ENCODE measurements around the gene SLC1A7. TPM values are rescaled to one million over a fixed set of nuclear protein-coding genes. Genes with fewer than 3 reads are reported as not detected.

SLC1A7 gene
- total RNA-seq, 4 donors from 2014 or later, result 0.24 TPM; not detected in 3

GRCh38 chr1:53080041-53080440, 62.4 kb downstream of the SLC1A7 start:
- no peak for DNase-seq
- Histone ChIP-seq H3K27me3 (no peaks in the 10 kb centered on the region), H3K4me1 (no peaks in the 10 kb centered on the region), H3K36me3 (no peaks in the 10 kb centered on the region), H3K4me3 (no peak overlapping the region), H3K27ac (no peak overlapping the region), H3K9me3 (no peaks in the 10 kb centered on the region)
- no peak for TF ChIP-seq POLR2A (IDR thresholded peaks at IDR 0.05)
- TF ChIP-seq CTCF (IDR thresholded peaks at IDR 0.05), result no peak
- intact Hi-C loops (cut with DNase I; ENCODE audit: low total_unique reads), result no loop called here

GRCh38 chr1:53079251-53079650, 63.2 kb downstream of the SLC1A7 start:
- no peak for DNase-seq
- Histone ChIP-seq H3K27ac (no peak overlapping the region), H3K9me3 (no peaks in the 10 kb centered on the region), H3K27me3 (no peaks in the 10 kb centered on the region), H3K36me3 (no peaks in the 10 kb centered on the region), H3K4me1 (no peaks in the 10 kb centered on the region), H3K4me3 (no peak overlapping the region)
- intact Hi-C loops (cut with DNase I; ENCODE audit: low total_unique reads), result no loop called here
- no peak for TF ChIP-seq POLR2A (IDR thresholded peaks at IDR 0.05)
- no peak for TF ChIP-seq CTCF (IDR thresholded peaks at IDR 0.05)

- Histone ChIP-seq H3K36me3 (no peaks in the 10 kb centered on the region), H3K27ac (no peak overlapping the region), H3K9me3 (no peaks in the 10 kb centered on the region), H3K27me3 (no peaks in the 10 kb centered on the region), H3K4me3 (no peak overlapping the region), H3K4me1 (no peaks in the 10 kb centered on the region)
- TF ChIP-seq CTCF (IDR thresholded peaks at IDR 0.05) (no peak), POLR2A (IDR thresholded peaks at IDR 0.05) (no peak)
- intact Hi-C loops (cut with DNase I; ENCODE audit: low total_unique reads), result no loop called here
- no peak for DNase-seq
Measured at GRCh38 chr1:53078333-53079101, 63.9 kb downstream of the SLC1A7 start.

- H3K36me3 ChIP-seq, result no peaks in the 10 kb centered on the region
- no peak overlapping the region for H3K4me3 ChIP-seq
- H3K4me1 ChIP-seq, result no peaks in the 10 kb centered on the region
- TF ChIP-seq CTCF (IDR thresholded peaks at IDR 0.05), result no peak
- no peak for TF ChIP-seq POLR2A (IDR thresholded peaks at IDR 0.05)
- H3K9me3 ChIP-seq, result no peaks in the 10 kb centered on the region
- no peaks in the 10 kb centered on the region for H3K27me3 ChIP-seq
- no peak for DNase-seq
- H3K27ac ChIP-seq, result no peak overlapping the region
- intact Hi-C loops (cut with DNase I; ENCODE audit: low total_unique reads), result no loop called here
Measured at GRCh38 chr1:53077599-53077965, 64.9 kb downstream of the SLC1A7 start.

GRCh38 chr1:53076721-53077598, 65.5 kb downstream of the SLC1A7 start:
- DNase-seq, result no peak
- intact Hi-C loops (cut with DNase I; ENCODE audit: low total_unique reads), result no loop called here
- no peak overlapping the region for H3K4me3 ChIP-seq
- no peaks in the 10 kb centered on the region for H3K36me3 ChIP-seq
- no peaks in the 10 kb centered on the region for H3K27me3 ChIP-seq
- H3K4me1 ChIP-seq, result no peaks in the 10 kb centered on the region
- H3K27ac ChIP-seq, result no peak overlapping the region
- no peaks in the 10 kb centered on the region for H3K9me3 ChIP-seq
- TF ChIP-seq POLR2A (IDR thresholded peaks at IDR 0.05) (no peak), CTCF (IDR thresholded peaks at IDR 0.05) (no peak)

Measured in uterus (tissue), 4 donors.